Measurements from ENCODE around the gene STAG1. TPM values are rescaled to one million over a fixed set of nuclear protein-coding genes. Genes with fewer than 3 reads are reported as not detected.
A peak's percentile ranks its signal among the peaks of the same experiment; 100 is the strongest.
"Not testable (repeated sequence)": the region's sequence is repeated elsewhere in the genome, so short reads cannot be mapped to it uniquely, and the experiment has no call there.

Gene STAG1
- total RNA-seq, 1 experiment from 2014 or later: 29.0 TPM

DNA sequence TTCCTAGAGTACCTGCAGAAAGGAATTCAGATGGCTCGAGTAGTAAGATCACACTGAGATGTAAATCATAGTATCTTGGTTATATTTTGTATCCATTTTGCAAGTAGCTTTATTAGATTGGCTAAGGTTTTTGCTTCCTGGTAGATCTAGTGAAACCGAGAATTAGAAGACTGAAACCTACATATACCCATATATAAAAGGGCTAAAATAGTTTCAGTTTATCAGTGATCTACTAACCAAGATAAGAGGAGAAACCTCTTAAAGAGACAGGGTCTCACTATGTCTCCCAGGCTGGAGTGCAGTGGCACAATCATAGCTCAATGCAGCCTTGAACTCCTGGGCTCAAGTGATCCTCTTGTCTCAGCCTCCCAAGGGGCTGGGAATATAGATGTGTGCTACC is 366.7 kb downstream of the STAG1 start:
- peaks cover 6% of the 10 kb centered on the region for H3K36me3 ChIP-seq
- H3K4me3 ChIP-seq: no peak overlapping the region
- DNase-seq: no peak
- no peaks in the 10 kb centered on the region for H3K27me3 ChIP-seq
- no peaks in the 10 kb centered on the region for H3K9me3 ChIP-seq

DNA sequence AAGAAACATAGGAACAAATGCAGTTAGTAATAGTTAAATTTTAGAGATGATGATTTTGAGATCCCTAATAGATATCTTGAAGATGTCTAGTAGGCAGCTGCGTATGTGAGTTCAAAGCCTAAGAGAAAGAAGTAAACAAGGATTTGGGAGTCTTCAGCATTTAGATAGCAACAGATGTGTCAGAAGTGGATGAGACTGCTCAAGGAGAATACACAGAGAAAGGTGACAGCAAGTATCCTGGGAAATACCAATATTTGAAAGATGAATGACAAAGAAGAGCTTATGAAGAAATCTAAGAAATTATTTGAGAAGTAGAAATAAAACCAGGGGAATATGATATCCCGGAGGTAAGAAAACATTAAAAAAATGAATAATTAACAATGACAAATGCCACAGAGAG is 371.1 kb downstream of the STAG1 start:
- Histone ChIP-seq H3K4me3 (no peak overlapping the region), H3K36me3 (peaks cover 15% of the 10 kb centered on the region), H3K9me3 (no peaks in the 10 kb centered on the region), H3K27me3 (no peaks in the 10 kb centered on the region)
- DNase-seq: no peak

DNA sequence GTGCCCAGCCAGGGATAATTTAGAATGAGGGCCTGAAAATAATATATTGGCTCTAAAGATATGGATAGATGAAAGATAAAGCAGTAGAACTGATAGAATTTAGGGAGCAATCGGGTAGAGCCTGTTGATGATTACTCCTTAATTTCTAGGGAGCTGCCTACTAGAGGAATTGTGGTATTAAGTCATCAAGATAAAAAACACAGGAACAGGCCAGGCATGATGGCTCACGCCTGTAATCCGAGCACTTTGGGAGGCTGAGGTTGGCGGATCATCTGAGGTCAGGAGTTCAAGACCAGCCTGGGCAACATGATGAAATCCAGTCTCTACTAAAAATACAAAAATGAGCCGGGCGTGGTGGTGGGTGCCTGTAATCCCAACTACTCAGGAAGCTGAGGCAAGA is 371.6 kb downstream of the STAG1 start:
- DNase-seq: peak; percentile 14
- Histone ChIP-seq H3K4me3 (no peak overlapping the region), H3K9me3 (no peaks in the 10 kb centered on the region), H3K36me3 (peaks cover 15% of the 10 kb centered on the region), H3K27me3 (no peaks in the 10 kb centered on the region)

DNA sequence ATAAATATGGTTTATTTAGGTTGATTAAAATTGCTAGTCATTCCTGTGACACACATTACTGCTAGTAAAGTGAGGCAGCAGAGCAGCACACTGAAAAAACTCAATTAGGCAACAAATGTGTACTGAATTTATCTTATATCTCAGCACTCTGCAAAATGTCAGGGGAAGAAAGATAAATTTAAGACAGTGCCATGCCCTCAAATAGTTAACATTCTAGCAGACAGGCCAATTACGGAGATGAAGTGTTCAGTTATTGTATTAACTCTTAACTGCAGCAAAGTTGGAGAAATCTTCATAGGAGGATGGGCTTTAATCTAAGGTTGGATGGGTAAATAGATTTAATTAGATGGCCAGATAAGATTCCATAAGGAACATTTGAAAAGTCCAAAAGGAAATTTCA is 374.2 kb downstream of the STAG1 start:
- Histone ChIP-seq H3K4me3 (no peak overlapping the region), H3K9me3 (no peaks in the 10 kb centered on the region), H3K27me3 (no peaks in the 10 kb centered on the region), H3K36me3 (peaks cover 33% of the 10 kb centered on the region)
- no peak for DNase-seq

DNA sequence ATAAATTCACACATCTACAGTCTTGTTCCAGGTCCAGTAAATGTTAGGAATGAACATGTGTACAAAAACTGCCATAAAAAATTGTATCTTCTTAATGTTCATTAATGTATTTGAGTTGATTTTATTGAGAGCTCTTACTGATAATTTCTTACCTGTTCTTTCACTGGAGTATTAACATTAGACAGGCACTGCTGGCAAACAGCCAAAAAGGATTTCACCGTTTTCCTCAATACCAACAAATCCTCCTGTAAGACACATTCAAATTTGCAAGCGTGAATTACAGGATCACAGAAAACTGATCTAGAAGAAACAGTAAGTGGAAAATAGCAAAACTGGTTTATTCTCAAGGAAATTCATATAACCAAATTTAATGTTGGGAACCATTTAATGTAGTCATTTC is 374.7 kb downstream of the STAG1 start:
- H3K36me3 ChIP-seq: peaks cover 34% of the 10 kb centered on the region
- H3K4me3 ChIP-seq: no peak overlapping the region
- no peaks in the 10 kb centered on the region for H3K9me3 ChIP-seq
- DNase-seq: no peak
- H3K27me3 ChIP-seq: no peaks in the 10 kb centered on the region

DNA sequence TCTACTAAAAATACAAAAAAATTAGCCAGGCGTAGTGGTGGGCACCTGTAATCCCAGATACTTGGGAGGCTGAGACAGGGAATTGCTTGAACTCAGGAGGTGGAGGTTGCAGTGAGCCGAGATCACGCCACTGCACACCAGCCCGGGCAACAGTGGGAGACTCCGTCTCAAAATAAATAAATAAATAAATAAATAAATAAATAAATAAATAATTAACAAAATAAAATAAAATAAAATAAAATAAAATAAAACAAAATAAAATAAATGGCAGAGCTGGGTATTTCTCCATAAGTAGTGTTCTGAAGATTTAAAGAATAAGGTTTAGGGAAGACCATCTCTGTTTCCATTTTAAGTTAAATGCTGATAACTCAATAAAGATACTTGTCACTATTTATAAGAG is 376.4 kb downstream of the STAG1 start:
- DNase-seq: not testable (repeated sequence)

DNA sequence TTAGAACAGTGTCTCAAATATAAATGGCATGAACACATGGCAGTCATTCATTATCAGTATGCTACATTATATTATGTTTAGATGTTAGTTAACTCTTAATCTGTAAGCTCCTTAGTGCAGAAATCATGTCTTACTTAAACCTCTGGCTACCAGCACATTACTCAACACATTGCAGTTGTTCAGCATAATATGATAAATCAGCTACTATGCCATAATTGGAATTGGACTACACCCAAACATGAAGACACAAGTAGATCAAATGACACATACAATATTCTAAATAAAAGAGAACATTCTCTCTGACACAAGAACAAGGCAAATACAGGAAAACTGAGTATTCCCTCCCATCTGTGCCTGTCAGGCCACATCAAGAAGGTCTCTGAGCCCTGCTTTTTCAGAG is 385.9 kb downstream of the STAG1 start:
- peaks cover 17% of the 10 kb centered on the region for H3K36me3 ChIP-seq
- no peak overlapping the region for H3K4me3 ChIP-seq
- H3K27me3 ChIP-seq: no peaks in the 10 kb centered on the region
- no peaks in the 10 kb centered on the region for H3K9me3 ChIP-seq
- no peak for DNase-seq

More for the DNA sequence above, 376.4 kb downstream of the STAG1 start:
- H3K36me3 ChIP-seq: peaks cover 35% of the 10 kb centered on the region
- H3K4me3 ChIP-seq, H3K9me3 ChIP-seq, H3K27me3 ChIP-seq: not testable (repeated sequence)

DNA sequence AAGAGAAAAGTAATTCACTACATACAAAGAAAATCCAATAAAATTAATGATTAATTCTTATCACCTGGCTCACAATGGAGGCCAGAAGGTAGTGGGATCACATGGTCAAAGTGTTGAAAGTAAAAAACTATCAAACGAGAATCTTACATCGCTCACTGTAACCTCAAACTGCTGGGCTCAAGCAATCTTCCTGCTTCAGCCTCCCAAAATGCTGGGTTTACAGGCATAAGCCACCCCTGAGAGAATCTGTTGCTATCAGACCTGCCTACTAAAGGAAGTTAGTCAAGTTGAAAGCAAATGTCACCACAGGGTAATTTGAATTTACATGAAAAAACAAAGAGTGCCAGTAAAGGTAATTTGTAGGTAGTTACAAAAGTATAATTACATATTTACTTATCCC is 398.7 kb downstream of the STAG1 start:
- Histone ChIP-seq H3K27me3 (no peaks in the 10 kb centered on the region), H3K36me3 (peaks cover 14% of the 10 kb centered on the region), H3K4me3 (no peak overlapping the region), H3K9me3 (no peaks in the 10 kb centered on the region)
- no peak for DNase-seq

DNA sequence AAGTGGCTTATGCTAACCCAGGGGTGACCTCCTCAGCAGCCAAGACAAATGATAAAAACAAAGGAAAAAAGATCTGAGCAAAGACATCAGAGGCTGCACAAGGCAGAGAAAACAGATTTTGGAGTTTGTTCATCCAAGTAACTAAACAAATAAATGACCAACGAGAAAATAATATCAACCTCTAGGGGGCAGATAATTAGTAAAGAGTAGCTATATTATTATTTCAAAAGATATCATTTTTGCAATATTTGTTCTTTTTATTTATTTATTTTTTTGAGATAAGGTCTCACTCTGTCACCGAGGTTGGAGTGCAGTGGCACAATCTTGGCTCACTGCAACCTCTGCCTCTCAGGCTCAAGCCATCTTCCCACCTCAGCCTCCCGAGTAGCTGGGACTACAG is 400.3 kb downstream of the STAG1 start:
- Histone ChIP-seq H3K4me3 (no peak overlapping the region), H3K9me3 (no peaks in the 10 kb centered on the region), H3K27me3 (no peaks in the 10 kb centered on the region), H3K36me3 (peaks cover 15% of the 10 kb centered on the region)
- DNase-seq: no peak

DNA sequence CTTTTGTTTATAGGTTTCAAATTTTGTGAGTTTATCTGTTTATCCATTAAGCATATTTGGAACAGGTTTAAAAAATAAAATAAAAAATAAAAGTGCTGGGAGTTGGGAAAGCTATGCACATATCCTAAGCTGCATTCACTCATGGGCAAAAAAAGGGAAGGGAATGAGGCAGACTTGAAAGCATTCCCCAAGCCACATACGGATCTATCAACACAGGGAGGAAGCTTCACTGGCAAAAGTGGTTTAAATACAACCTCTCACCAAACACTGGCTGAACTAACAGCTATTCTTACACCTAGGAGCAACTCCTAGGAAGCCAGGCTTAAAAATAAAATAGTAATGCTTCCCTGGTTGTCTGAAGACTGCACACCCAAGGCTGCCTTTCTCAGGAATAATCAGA is 400.8 kb downstream of the STAG1 start:
- peaks cover 15% of the 10 kb centered on the region for H3K36me3 ChIP-seq
- no peak overlapping the region for H3K4me3 ChIP-seq
- no peaks in the 10 kb centered on the region for H3K27me3 ChIP-seq
- no peaks in the 10 kb centered on the region for H3K9me3 ChIP-seq
- DNase-seq: no peak

DNA sequence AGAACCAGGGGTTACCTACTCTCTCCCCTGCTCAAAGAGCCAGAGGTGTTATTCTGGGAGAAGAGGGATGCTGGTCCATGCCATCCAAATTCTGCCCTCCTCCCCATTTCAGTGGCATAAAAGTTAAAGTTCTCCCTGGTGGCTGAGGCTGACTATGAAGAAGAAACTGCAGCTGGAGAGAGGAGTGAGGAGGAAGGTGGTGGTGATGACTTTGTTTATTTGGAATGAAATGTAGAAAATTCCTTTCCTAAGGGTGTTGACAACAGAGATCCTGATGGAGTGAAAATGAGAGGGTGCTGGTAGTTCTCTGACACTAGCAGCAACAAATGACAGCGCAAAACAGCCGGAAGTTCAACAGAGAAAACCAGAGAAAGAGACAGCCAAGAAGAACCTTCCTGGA is 401.6 kb downstream of the STAG1 start:
- H3K36me3 ChIP-seq: peaks cover 19% of the 10 kb centered on the region
- no peaks in the 10 kb centered on the region for H3K9me3 ChIP-seq
- no peak for DNase-seq
- H3K4me3 ChIP-seq: no peak overlapping the region
- H3K27me3 ChIP-seq: no peaks in the 10 kb centered on the region

DNA sequence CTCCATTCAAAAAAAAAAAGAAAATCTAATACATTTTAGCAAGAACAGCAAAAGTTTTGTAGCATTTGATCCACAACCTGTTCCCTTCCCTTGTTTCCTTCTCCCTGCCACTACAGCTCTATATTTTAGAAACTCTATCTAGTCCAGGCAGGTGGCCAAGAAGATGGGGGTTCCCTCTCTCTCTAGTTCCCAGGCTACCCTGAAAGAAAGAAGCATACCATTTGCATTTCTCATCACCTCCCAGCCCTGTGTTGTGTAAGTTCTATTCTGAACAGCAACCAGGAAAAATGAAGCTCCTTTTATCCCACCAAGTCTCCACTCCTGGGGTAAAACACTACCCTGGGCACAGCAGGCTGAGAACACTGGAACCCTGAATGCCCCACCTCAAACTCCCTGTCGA is 402.0 kb downstream of the STAG1 start:
- Histone ChIP-seq H3K36me3 (peaks cover 20% of the 10 kb centered on the region), H3K4me3 (no peak overlapping the region), H3K9me3 (no peaks in the 10 kb centered on the region), H3K27me3 (no peaks in the 10 kb centered on the region)
- DNase-seq: peak; percentile 63

DNA sequence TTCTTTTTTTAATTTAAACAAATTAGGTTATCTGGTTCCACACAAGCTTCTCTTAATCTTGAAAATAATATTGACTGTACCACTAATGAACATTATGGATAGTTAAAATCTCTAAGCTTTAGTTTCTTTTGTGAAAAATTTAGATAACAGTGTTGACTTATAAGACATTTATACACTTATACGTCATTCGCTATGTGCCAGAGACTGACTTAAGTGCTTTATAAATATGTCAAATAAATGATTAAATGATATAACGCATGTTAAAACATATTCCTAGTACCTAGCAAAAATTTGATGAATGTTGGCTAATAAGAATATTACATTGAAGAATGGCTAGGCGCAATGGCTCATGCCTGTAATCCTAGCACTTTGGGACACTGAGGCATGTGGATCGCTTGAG is 405.7 kb downstream of the STAG1 start:
- DNase-seq: no peak
- Histone ChIP-seq H3K36me3 (peaks cover 42% of the 10 kb centered on the region), H3K9me3 (no peaks in the 10 kb centered on the region), H3K27me3 (no peaks in the 10 kb centered on the region), H3K4me3 (no peak overlapping the region)

DNA sequence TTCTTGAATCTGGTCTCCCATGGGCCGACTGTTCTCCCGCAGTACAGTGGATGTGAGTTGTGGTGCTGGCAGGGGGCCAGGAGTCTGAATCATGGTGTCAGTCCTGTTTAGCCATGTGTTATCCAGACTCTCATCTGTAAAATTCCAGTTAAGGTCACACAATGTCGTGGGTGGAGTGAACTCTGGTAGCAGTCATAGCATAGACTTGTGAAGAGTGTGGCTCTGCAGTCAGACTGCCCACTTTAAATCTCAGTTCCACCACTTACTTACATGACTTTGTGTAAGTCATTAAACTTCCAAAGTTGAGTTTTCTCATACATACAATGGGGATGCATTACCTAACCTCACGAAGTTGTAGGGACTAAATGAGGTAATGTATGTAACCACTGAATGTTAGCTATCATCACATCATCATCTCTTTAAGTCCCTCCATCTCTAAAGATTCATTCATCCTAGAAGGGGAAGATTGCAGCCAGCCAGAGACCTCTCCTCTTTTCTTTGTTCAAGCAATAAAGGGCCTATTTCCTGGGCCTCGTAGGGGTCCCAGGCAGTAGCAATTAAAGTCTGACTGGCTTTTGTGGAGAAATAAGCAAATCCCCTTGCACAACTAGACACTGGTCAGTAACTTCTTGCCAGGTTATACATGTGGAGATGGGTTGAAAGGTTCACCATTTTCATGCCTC is 408.2 kb downstream of the STAG1 start:
- peak; percentile 81 for DNase-seq
- no peaks in the 10 kb centered on the region for H3K9me3 ChIP-seq
- no peaks in the 10 kb centered on the region for H3K27me3 ChIP-seq
- H3K4me3 ChIP-seq: no peak overlapping the region
- H3K36me3 ChIP-seq: peaks cover 61% of the 10 kb centered on the region

DNA sequence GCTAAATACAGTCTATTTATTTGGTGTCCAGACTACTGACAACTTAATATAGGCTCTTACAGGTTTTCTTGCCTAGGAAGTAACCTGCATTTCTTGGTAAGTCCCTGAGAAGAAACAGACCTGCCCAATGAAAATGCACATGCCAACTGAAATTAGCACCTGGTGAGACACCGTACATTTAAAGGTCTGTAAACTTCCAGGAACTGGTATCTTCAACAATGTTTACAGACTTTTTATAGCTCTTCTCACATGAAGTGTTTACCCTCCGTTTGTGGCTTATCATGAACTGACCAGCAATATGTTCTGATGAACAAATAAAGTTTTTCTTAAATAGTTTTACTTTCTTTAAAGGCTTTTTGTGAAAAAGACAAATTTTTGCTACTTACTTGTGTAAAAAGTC is 408.7 kb downstream of the STAG1 start:
- no peak for DNase-seq
- H3K36me3 ChIP-seq: peaks cover 61% of the 10 kb centered on the region
- H3K9me3 ChIP-seq: no peaks in the 10 kb centered on the region
- H3K4me3 ChIP-seq: no peak overlapping the region
- H3K27me3 ChIP-seq: no peaks in the 10 kb centered on the region

DNA sequence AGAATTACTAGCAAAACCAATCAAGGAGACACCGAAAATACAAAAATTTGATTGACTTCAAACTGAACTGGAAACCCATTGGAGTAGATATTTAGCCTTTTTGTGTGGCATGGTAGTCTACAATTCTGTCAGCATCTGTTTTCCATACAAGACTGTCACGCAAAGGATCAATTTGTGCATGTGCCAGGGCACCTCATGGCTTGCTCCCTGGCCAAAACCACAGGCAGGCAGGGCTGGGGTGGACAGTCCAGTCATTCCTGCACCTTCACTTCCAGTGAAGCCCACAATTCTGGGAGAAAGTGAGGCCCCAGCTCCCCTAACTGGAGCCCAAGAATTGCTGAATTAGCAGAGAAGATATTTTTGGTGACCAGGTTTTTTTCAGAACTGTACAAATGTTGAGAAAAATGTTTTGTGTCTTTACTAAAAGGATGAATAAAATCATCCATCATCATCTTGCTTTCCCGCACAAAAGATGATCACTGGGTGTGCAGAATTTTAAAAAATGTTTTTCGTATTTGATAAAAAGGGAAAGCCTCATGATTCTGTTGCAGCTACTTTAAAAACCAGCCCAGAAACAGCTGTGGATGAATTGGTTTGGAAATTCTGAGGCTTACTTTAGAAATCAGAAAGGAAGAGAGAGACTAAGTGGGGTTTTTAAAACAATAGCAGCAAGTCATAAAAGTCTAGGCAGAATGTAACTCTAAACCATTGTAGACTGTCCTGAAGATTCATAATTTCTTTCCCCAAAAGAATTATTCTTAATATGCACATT is 415.7 kb downstream of the STAG1 start:
- Histone ChIP-seq H3K27me3 (no peaks in the 10 kb centered on the region), H3K9me3 (no peaks in the 10 kb centered on the region), H3K4me3 (no peak overlapping the region), H3K36me3 (peaks cover 68% of the 10 kb centered on the region)
- peak; percentile 28 for DNase-seq

DNA sequence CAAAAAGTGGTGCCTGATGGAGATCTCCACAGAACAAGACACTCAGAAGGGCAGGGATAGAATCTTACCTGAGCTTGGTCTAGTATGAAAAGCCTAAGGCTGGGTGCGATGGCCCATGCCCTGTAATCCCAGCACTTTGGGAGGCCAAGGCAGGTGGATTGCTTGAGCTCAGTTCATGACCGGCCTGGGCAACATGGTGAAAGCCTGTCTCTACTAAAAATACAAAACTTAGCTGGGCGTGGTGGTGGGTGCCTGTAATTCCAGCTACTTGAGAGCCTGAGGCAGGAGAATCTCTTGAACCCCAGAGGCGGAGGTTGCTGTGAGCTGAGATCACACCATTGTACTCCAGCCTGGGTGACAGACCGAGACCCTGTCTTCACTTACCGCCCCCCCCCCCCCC is 417.5 kb downstream of the STAG1 start:
- not testable (repeated sequence) for DNase-seq, H3K27me3 ChIP-seq, H3K9me3 ChIP-seq, H3K4me3 ChIP-seq
- H3K36me3 ChIP-seq: peaks cover 51% of the 10 kb centered on the region

DNA sequence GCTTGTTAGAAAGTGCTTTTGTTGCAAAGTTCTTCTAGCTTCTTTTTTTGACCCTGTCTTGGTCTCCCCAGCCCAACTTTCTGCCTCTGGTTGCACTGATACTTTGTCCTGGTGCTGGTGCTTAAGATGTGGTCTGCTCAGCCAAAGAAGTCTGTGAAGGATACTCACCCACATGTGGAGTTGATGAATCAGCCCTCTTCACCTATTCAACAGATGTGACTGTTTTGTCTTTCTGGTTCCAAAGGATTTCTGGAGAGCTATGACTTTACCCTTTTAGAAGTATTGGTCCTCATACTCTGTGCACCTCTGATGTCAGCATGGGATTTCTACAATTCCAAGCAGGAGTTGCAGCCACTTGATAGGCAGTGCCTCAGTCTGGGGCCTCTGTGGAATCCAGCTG is 418.0 kb downstream of the STAG1 start:
- Histone ChIP-seq H3K36me3 (peaks cover 49% of the 10 kb centered on the region), H3K4me3 (no peak overlapping the region), H3K9me3 (no peaks in the 10 kb centered on the region), H3K27me3 (no peaks in the 10 kb centered on the region)
- no peak for DNase-seq
